ENCODE measurements around the gene BHLHA15. TPM values are rescaled to one million over a fixed set of nuclear protein-coding genes. Genes with fewer than 3 reads are reported as not detected.

Gene BHLHA15
- total and polyA plus RNA-seq, 2 of the 13 experiments (the other 11 are each of a cell fraction or from before 2014, with no cell fraction given), result 1.9 to 6.1 TPM

GRCh38 chr7:98211676-98212531 lies 665 bp downstream of the BHLHA15 start (continued):
- no peak; the same call in 1 of the 2 replicates for TF ChIP-seq GMEB1 (CRISPR knock-in tag; IDR thresholded peaks at IDR 0.05; ENCODE audit: borderline replicate concordance)
- no peak for TF ChIP-seq ZNF30 (CRISPR knock-in tag; IDR thresholded peaks at IDR 0.05)
- TF ChIP-seq ZNF761 (CRISPR knock-in tag; conservative IDR thresholded peaks at IDR 0.05), result no peak
- no peak for TF ChIP-seq NKX3-1 (CRISPR knock-in tag; IDR thresholded peaks at IDR 0.05)
- TF ChIP-seq MYPOP (CRISPR knock-in tag; IDR thresholded peaks at IDR 0.05), result no peak
- TF ChIP-seq TEF (CRISPR knock-in tag; IDR thresholded peaks at IDR 0.05), result no peak
- TF ChIP-seq ZNF589 (CRISPR knock-in tag; conservative IDR thresholded peaks at IDR 0.05), result no peak
- peak; percentile 74 for TF ChIP-seq GATAD2A (CRISPR knock-in tag; IDR thresholded peaks at IDR 0.05)
- TF ChIP-seq ZNF326 (CRISPR knock-in tag; IDR thresholded peaks at IDR 0.05; ENCODE audit: borderline replicate concordance), result no peak
- TF ChIP-seq ZNF660 (CRISPR knock-in tag; IDR thresholded peaks at IDR 0.05; ENCODE audit: borderline replicate concordance, low read depth), result no peak
- TF ChIP-seq NR2F1 (CRISPR knock-in tag; IDR thresholded peaks at IDR 0.05), result peak; percentile 89 to 91
- no peak for TF ChIP-seq AGO2 (optimal IDR thresholded peaks at IDR 0.05; ENCODE audit: low read depth, low read length)
- TF ChIP-seq CSRNP1 (CRISPR knock-in tag; IDR thresholded peaks at IDR 0.05), result peak; percentile 59; the same call in 1 of the 2 replicates
- TF ChIP-seq ELF1 (CRISPR knock-in tag; IDR thresholded peaks at IDR 0.05), result no peak
- TF ChIP-seq EZH2 (conservative IDR thresholded peaks at IDR 0.05; ENCODE audit: low read depth, low read length), result no peak
- TF ChIP-seq ZNF276 (CRISPR knock-in tag; IDR thresholded peaks at IDR 0.05; ENCODE audit: low read depth), result no peak
- no peak for TF ChIP-seq CENPBD1 (CRISPR knock-in tag; IDR thresholded peaks at IDR 0.05; ENCODE audit: borderline replicate concordance, low read depth)
- TF ChIP-seq ZNF10 (CRISPR knock-in tag; IDR thresholded peaks at IDR 0.05; ENCODE audit: borderline replicate concordance, low read depth), result no peak
- TF ChIP-seq PHF21A (CRISPR knock-in tag; IDR thresholded peaks at IDR 0.05), result peak; percentile 79
- no peak for TF ChIP-seq ZNF557 (CRISPR knock-in tag; IDR thresholded peaks at IDR 0.05)
- TF ChIP-seq NR2F6 (IDR thresholded peaks at IDR 0.05), result peak; percentile 97
- peak; percentile 96 for TF ChIP-seq NR2F6 (CRISPR knock-in tag; IDR thresholded peaks at IDR 0.05)

Data from HepG2 (cell line).